Mesothelial cell of epicardium (in vitro differentiated cells): ENCODE results near the gene DDX18. TPM values are rescaled to one million over a fixed set of nuclear protein-coding genes. Genes with fewer than 3 reads are reported as not detected.
"Not testable (repeated sequence)": the region's sequence is repeated elsewhere in the genome, so short reads cannot be mapped to it uniquely, and the experiment has no call there.

Experiments
- DNase-seq, 2 experiments: peaks; one replicate each; pipeline ENCODE4 v3.0.0; 2021; ENCODE audit warnings: low spot score in 2 of 2; ENCODE audit not compliant: unreplicated experiment in 2 of 2
- H3K27ac Mint-ChIP-seq: 2 replicates; pipeline ENCODE4 v1.8.0; 2021; ENCODE audit warnings: mixed read lengths
- H3K27me3 Mint-ChIP-seq: 2 replicates; pipeline ENCODE4 v1.8.0; 2021; ENCODE audit warnings: low read depth, mixed read lengths
- H3K36me3 Mint-ChIP-seq: 2 replicates; pipeline ENCODE4 v1.8.0; 2021; ENCODE audit warnings: mixed read lengths
- H3K4me1 Mint-ChIP-seq: 2 replicates; pipeline ENCODE4 v1.8.0; 2021; ENCODE audit warnings: mixed read lengths
- H3K4me3 Mint-ChIP-seq: 2 replicates; pipeline ENCODE4 v1.8.0; 2021; ENCODE audit warnings: mild to moderate bottlenecking, moderate library complexity, mixed read lengths
- H3K9me3 Mint-ChIP-seq: 2 replicates; pipeline ENCODE4 v1.8.0; 2021; ENCODE audit warnings: mixed read lengths
- total RNA-seq: library from RNA; stranded (reverse); gene quantifications from 3 replicates; pipeline ENCODE4 v1.2.1, GENCODE V29; 2021
- TF ChIP-seq, protein P1 (sequence below): fragments of 200-600 bp; sonication (generic); IDR thresholded peaks from one replicate; pipeline ENCODE4 v1.5.0; 2021; ENCODE audit warnings: antibody characterized with exemption; ENCODE audit not compliant: unreplicated experiment

DDX18 gene
- total RNA-seq, 1 donor from 2014 or later, result 64.4 TPM

DNA sequence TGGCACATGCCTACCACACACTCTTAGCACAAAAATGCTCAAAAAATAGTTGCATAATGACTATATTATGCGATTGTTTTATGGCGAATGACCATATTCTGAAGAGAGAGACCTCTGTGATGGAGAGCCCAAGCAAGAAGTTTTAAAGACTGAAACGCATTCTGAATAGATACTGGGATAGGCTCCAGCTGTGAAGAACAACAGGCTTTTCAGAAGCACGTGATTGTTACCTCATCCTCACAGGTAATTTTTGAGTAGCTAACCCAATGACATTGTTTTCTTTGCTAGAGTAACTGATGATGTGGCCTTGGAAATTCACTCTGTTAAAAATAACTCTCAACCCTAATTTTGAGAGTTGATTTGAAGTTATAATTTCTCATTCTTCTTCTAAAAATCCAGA is 2.0 kb upstream of the DDX18 start:
- no peak for DNase-seq
- Mint-ChIP-seq H3K9me3 (no peaks in the 10 kb centered on the region), H3K36me3 (peaks cover 3% of the 10 kb centered on the region), H3K4me1 (peaks cover 13% of the 10 kb centered on the region), H3K27me3 (peaks cover 5% of the 10 kb centered on the region), H3K4me3 (no peak overlapping the region), H3K27ac (no peak overlapping the region)
- TF ChIP-seq, protein P1, sequence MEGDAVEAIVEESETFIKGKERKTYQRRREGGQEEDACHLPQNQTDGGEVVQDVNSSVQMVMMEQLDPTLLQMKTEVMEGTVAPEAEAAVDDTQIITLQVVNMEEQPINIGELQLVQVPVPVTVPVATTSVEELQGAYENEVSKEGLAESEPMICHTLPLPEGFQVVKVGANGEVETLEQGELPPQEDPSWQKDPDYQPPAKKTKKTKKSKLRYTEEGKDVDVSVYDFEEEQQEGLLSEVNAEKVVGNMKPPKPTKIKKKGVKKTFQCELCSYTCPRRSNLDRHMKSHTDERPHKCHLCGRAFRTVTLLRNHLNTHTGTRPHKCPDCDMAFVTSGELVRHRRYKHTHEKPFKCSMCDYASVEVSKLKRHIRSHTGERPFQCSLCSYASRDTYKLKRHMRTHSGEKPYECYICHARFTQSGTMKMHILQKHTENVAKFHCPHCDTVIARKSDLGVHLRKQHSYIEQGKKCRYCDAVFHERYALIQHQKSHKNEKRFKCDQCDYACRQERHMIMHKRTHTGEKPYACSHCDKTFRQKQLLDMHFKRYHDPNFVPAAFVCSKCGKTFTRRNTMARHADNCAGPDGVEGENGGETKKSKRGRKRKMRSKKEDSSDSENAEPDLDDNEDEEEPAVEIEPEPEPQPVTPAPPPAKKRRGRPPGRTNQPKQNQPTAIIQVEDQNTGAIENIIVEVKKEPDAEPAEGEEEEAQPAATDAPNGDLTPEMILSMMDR, result no peak

DNA sequence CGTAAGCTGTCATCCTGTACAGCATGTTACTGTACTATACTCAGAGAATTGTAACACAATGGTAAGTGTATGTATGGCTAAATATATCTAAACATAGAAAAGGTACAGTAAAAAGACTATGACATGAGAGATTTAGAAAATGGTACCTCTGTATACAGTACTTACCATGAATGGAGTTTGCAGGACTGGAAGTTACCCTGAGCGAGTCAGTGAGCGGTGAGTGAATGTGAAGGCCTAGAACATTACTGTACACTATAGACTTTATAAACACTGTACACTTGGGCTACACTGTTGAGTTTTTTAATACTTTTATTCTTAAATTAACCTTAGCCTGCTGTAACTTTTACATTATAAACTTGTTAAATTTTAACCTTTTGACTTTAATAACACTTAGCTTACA is 1.5 kb downstream of the DDX18 start:
- peak overlapping the region; percentile 88 for H3K4me3 Mint-ChIP-seq
- H3K27ac Mint-ChIP-seq, result no peak overlapping the region
- peaks cover 5% of the 10 kb centered on the region for H3K27me3 Mint-ChIP-seq
- TF ChIP-seq, protein P1, result no peak
- peaks cover 23% of the 10 kb centered on the region for H3K36me3 Mint-ChIP-seq
- DNase-seq, result no peak
- H3K4me1 Mint-ChIP-seq, result peaks cover 13% of the 10 kb centered on the region
- H3K9me3 Mint-ChIP-seq, result no peaks in the 10 kb centered on the region

DNA sequence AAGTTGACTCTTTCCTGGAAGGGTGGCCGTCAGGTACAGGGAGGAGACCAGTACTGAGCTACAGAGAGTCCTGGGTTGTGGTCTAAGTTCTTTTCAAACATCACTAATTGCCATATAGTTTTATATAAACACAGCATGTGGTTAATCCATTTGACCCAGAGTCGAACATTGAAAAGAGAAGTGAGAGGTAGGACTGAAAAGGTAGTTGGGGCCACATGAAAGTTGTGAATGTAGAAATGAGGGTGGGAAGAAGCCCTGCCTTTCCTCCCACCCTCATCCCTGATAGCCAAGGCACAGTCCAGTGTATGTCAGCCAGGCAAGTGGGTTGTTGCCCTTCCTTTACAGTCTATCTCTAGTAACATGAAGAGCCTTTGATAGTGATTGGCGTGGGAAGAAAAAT is 4.4 kb downstream of the DDX18 start:
- Mint-ChIP-seq H3K27ac (no peak overlapping the region), H3K4me1 (peaks cover 13% of the 10 kb centered on the region), H3K9me3 (no peaks in the 10 kb centered on the region), H3K36me3 (peaks cover 37% of the 10 kb centered on the region), H3K27me3 (no peaks in the 10 kb centered on the region), H3K4me3 (no peak overlapping the region)
- TF ChIP-seq, protein P1, result no peak
- DNase-seq, result no peak

DNA sequence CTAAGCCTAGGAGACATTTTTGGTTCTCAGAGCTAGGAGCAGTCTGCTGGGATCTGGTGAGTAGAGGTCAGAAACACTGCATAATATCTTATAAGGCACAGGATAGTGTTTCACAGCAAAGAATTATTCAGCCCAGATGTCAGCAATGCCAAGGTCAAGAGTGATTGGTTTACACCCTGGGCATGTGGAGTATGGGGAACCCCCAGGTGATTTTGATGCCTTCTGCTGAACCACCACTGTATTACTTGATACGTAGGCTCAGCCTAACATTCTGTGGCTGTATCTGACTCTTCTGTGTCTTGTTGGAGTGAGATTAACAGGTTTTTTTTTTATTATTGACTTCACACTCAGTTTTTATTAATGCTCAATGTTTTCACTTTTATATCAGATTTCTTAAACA is 6.0 kb downstream of the DDX18 start:
- no peaks in the 10 kb centered on the region for H3K9me3 Mint-ChIP-seq
- H3K36me3 Mint-ChIP-seq, result peaks cover 42% of the 10 kb centered on the region
- H3K27ac Mint-ChIP-seq, result no peak overlapping the region
- no peaks in the 10 kb centered on the region for H3K27me3 Mint-ChIP-seq
- H3K4me1 Mint-ChIP-seq, result peaks cover 5% of the 10 kb centered on the region
- no peak overlapping the region for H3K4me3 Mint-ChIP-seq
- no peak for DNase-seq
- TF ChIP-seq, protein P1, result no peak

DNA sequence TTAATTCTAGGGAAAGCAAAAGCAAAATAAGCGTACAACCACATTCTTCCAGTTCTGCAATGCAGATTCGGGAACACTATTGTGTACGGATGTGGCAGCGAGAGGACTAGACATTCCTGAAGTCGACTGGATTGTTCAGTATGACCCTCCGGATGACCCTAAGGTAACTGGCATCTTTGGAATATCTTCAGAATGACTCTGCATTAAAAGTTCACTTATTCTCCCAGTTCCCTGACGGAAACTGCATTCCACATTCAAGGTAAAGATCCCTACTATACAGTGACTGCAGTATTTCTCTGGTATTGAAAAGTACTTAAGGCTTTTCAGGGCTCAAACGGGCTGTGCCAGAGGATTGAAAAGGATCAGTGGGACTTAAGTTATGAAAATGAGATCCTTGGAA is 10.9 kb downstream of the DDX18 start:
- H3K36me3 Mint-ChIP-seq, result peaks cover 61% of the 10 kb centered on the region
- H3K4me1 Mint-ChIP-seq, result no peaks in the 10 kb centered on the region
- H3K9me3 Mint-ChIP-seq, result no peaks in the 10 kb centered on the region
- no peak overlapping the region for H3K27ac Mint-ChIP-seq
- no peak for DNase-seq
- no peaks in the 10 kb centered on the region for H3K27me3 Mint-ChIP-seq
- TF ChIP-seq, protein P1, result no peak
- H3K4me3 Mint-ChIP-seq, result no peak overlapping the region

DNA sequence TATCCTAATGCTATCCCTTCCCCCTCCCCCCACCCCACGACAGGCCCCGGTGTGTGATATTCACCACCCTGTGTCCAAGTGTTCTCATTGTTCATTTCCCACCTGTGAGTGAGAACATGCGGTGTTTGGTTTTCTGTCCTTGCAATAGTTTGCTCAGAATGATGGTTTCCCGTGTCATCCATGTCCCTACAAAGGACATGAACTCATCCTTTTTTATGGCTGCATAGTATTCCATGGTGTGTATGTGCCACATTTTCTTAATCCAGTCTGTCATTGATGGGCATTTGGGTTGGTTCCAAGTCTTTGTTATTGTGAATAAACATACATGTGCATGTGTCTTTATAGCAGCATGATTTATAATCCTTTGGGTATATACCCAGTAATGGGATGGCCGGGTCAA is 13.0 kb downstream of the DDX18 start:
- H3K4me3 Mint-ChIP-seq, H3K4me1 Mint-ChIP-seq, H3K27me3 Mint-ChIP-seq, H3K27ac Mint-ChIP-seq, DNase-seq, H3K9me3 Mint-ChIP-seq: not testable (repeated sequence)
- peaks cover 56% of the 10 kb centered on the region for H3K36me3 Mint-ChIP-seq
